Measurements from ENCODE around the gene CFL2. TPM values are rescaled to one million over a fixed set of nuclear protein-coding genes. Genes with fewer than 3 reads are reported as not detected.

Gene CFL2
- total and polyA plus RNA-seq, 2 of the 13 experiments (the other 11 are each of a cell fraction or from before 2014, with no cell fraction given): 114 to 158 TPM

GRCh38 chr14:34722723-34723545 lies 8.5 kb upstream of the CFL2 start (continued):
- TF ChIP-seq ZNF788 (CRISPR knock-in tag; IDR thresholded peaks at IDR 0.05; ENCODE audit: borderline replicate concordance): no peak
- no peak for TF ChIP-seq NFIB (CRISPR knock-in tag; IDR thresholded peaks at IDR 0.05; ENCODE audit: borderline replicate concordance)
- no peak for TF ChIP-seq ZMAT5 (CRISPR knock-in tag; IDR thresholded peaks at IDR 0.05; ENCODE audit: borderline replicate concordance, low read depth)
- no peak; the same call in 1 of the 2 replicates for TF ChIP-seq ZNF619 (CRISPR knock-in tag; IDR thresholded peaks at IDR 0.05)
- TF ChIP-seq NFKB2 (CRISPR knock-in tag; IDR thresholded peaks at IDR 0.05; ENCODE audit: borderline replicate concordance): no peak
- TF ChIP-seq ETS1 (CRISPR knock-in tag; IDR thresholded peaks at IDR 0.05): no peak
- TF ChIP-seq ZNF205 (CRISPR knock-in tag; IDR thresholded peaks at IDR 0.05): 0 out of 2 replicates have a peak, but pooled peaks have one; percentile 17
- TF ChIP-seq ZNF784 (CRISPR knock-in tag; IDR thresholded peaks at IDR 0.05; ENCODE audit: borderline replicate concordance): no peak
- TF ChIP-seq ZBTB10 (CRISPR knock-in tag; IDR thresholded peaks at IDR 0.05; ENCODE audit: borderline replicate concordance): peak; percentile 66; the same call in 1 of the 2 replicates
- no peak for TF ChIP-seq ZNF207 (IDR thresholded peaks at IDR 0.05; ENCODE audit: borderline replicate concordance)
- TF ChIP-seq ZFP36L1 (CRISPR knock-in tag; IDR thresholded peaks at IDR 0.05): no peak
- no peak for TF ChIP-seq ZBTB46 (CRISPR knock-in tag; IDR thresholded peaks at IDR 0.05; ENCODE audit: borderline replicate concordance)
- no peak for TF ChIP-seq NR2F2 (IDR thresholded peaks at IDR 0.05; ENCODE audit: borderline replicate concordance, low read depth)
- TF ChIP-seq MIER2 (CRISPR knock-in tag; IDR thresholded peaks at IDR 0.05): peak; percentile 23; the same call in 1 of the 2 replicates
- no peak for TF ChIP-seq ZFY (CRISPR knock-in tag; IDR thresholded peaks at IDR 0.05)
- TF ChIP-seq ZNF256 (CRISPR knock-in tag; conservative IDR thresholded peaks at IDR 0.05): no peak
- no peak for TF ChIP-seq U2AF2 (IDR thresholded peaks at IDR 0.05; ENCODE audit: low read depth, low read length)
- TF ChIP-seq HNRNPK (IDR thresholded peaks at IDR 0.05; ENCODE audit: low read depth, low read length, poor library complexity, severe bottlenecking): no peak
- TF ChIP-seq ZFP90 (CRISPR knock-in tag; IDR thresholded peaks at IDR 0.05; ENCODE audit: borderline replicate concordance): no peak
- TF ChIP-seq KDM1A (CRISPR knock-in tag; IDR thresholded peaks at IDR 0.05): no peak
- no peak for TF ChIP-seq ZNF138 (CRISPR knock-in tag; IDR thresholded peaks at IDR 0.05; ENCODE audit: low read depth)

Data from HepG2 (cell line).